Measurements from ENCODE around the gene AFAP1.

The AFAP1 gene

GRCh38 chr4:7902826-7903225 is 36.8 kb downstream of the AFAP1 start:
- Histone ChIP-seq H3K36me3 (ENCODE audit: insufficient read depth) (no peaks in the 10 kb centered on the region), H3K4me3 (IDR thresholded peaks at IDR 0.05; ENCODE audit: insufficient read depth, low read depth, low read length) (no peak overlapping the region), H3K9ac (no peak overlapping the region), H3K4me1 (ENCODE audit: low read depth, poor library complexity, severe bottlenecking) (no peaks in the 10 kb centered on the region), H2AFZ (ENCODE audit: low read depth) (no peak overlapping the region), H4K20me1 (ENCODE audit: insufficient read depth) (no peaks in the 10 kb centered on the region), H3K4me2 (no peak overlapping the region), H3K27me3 (ENCODE audit: insufficient read depth, low read depth) (no peaks in the 10 kb centered on the region), H3K27ac (no peak overlapping the region), H3K79me2 (ENCODE audit: insufficient read depth, low read depth) (no peaks in the 10 kb centered on the region)
- TF ChIP-seq CTCF (conservative IDR thresholded peaks at IDR 0.05; ENCODE audit: low read depth, low read length), result no peak

GRCh38 chr4:7902101-7902553 is 37.5 kb downstream of the AFAP1 start:
- Histone ChIP-seq H3K27ac (no peak overlapping the region), H3K4me1 (ENCODE audit: low read depth, poor library complexity, severe bottlenecking) (no peaks in the 10 kb centered on the region), H2AFZ (ENCODE audit: low read depth) (no peak overlapping the region), H3K9ac (no peak overlapping the region), H3K36me3 (ENCODE audit: insufficient read depth) (no peaks in the 10 kb centered on the region), H3K79me2 (ENCODE audit: insufficient read depth, low read depth) (no peaks in the 10 kb centered on the region), H3K4me2 (no peak overlapping the region), H3K4me3 (IDR thresholded peaks at IDR 0.05; ENCODE audit: insufficient read depth, low read depth, low read length) (no peak overlapping the region), H4K20me1 (ENCODE audit: insufficient read depth) (no peaks in the 10 kb centered on the region), H3K27me3 (ENCODE audit: insufficient read depth, low read depth) (no peaks in the 10 kb centered on the region)
- no peak for TF ChIP-seq CTCF (conservative IDR thresholded peaks at IDR 0.05; ENCODE audit: low read depth, low read length)

GRCh38 chr4:7901311-7901885 is 38.3 kb downstream of the AFAP1 start:
- Histone ChIP-seq H3K9ac (no peak overlapping the region), H3K27ac (no peak overlapping the region), H3K4me2 (no peak overlapping the region), H2AFZ (ENCODE audit: low read depth) (no peak overlapping the region), H3K4me1 (ENCODE audit: low read depth, poor library complexity, severe bottlenecking) (no peaks in the 10 kb centered on the region), H3K79me2 (ENCODE audit: insufficient read depth, low read depth) (no peaks in the 10 kb centered on the region), H3K36me3 (ENCODE audit: insufficient read depth) (no peaks in the 10 kb centered on the region), H4K20me1 (ENCODE audit: insufficient read depth) (no peaks in the 10 kb centered on the region), H3K4me3 (IDR thresholded peaks at IDR 0.05; ENCODE audit: insufficient read depth, low read depth, low read length) (no peak overlapping the region), H3K27me3 (ENCODE audit: insufficient read depth, low read depth) (no peaks in the 10 kb centered on the region)
- TF ChIP-seq CTCF (conservative IDR thresholded peaks at IDR 0.05; ENCODE audit: low read depth, low read length), result no peak

GRCh38 chr4:7900334-7900909 is 39.2 kb downstream of the AFAP1 start:
- Histone ChIP-seq H3K27ac (no peak overlapping the region), H3K4me2 (no peak overlapping the region), H4K20me1 (ENCODE audit: insufficient read depth) (no peaks in the 10 kb centered on the region), H3K79me2 (ENCODE audit: insufficient read depth, low read depth) (no peaks in the 10 kb centered on the region), H3K9ac (no peak overlapping the region), H3K4me3 (IDR thresholded peaks at IDR 0.05; ENCODE audit: insufficient read depth, low read depth, low read length) (no peak overlapping the region), H2AFZ (ENCODE audit: low read depth) (no peak overlapping the region), H3K4me1 (ENCODE audit: low read depth, poor library complexity, severe bottlenecking) (no peaks in the 10 kb centered on the region), H3K27me3 (ENCODE audit: insufficient read depth, low read depth) (no peaks in the 10 kb centered on the region), H3K36me3 (ENCODE audit: insufficient read depth) (no peaks in the 10 kb centered on the region)
- TF ChIP-seq CTCF (conservative IDR thresholded peaks at IDR 0.05; ENCODE audit: low read depth, low read length), result no peak
